T-cell (primary cell): Measurements from ENCODE around the gene BTBD3. TPM values are rescaled to one million over a fixed set of nuclear protein-coding genes. Genes with fewer than 3 reads are reported as not detected.

Experiments
- ATAC-seq, 4 experiments: fragments of 200-7000 bp in 3 of 4; fragments of 150-1000 bp in 1 of 4; cut with Tn5 transposase; replicated peaks in 1 of 4; 1 replicate in 3 of 4; 2 replicates in 1 of 4; pipeline ENCODE4 v1.10.0; 2021; ENCODE audit warnings: moderate library complexity in 3 of 4, mild to moderate bottlenecking in 2 of 4, moderate number of reproducible peaks in 1 of 4
- CTCF ChIA-PET, 2 donors: fragments of 300-600 bp; sonication (Branson Sonifier 250); formaldehyde crosslinking; loops; one replicate each; lab custom pipeline; 2022; ENCODE audit warnings: antibody characterized with exemption in 2 of 2; lab: Charles Lee
- POLR2A ChIA-PET, 2 donors: fragments of 300-600 bp; sonication (Branson Sonifier 250); formaldehyde crosslinking; loops; one replicate each; lab custom pipeline; 2022; ENCODE audit warnings: antibody characterized with exemption in 2 of 2; lab: Charles Lee
- DNase-seq, 35 experiments: peaks; one replicate each; pipeline versions ENCODE4 v3.0.0 to v3.0.0-alpha.2; 2013 to 2023
- H3K27ac ChIP-seq: one replicate; pipeline ENCODE4 v1.5.1; 2013; ENCODE audit warnings: low read length
- H3K27me3 ChIP-seq, 2 experiments: replicated peaks in 1 of 2; 1 replicate in 1 of 2; 2 replicates in 1 of 2; pipeline versions ENCODE4 v1.6.1 to v1.7.0; 2013; ENCODE audit warnings: low read length in 1 of 2, mixed read lengths in 1 of 2; ENCODE audit not compliant: control insufficient read depth in 2 of 2, insufficient read depth in 2 of 2; ENCODE audit errors: extremely low read depth in 1 of 2
- H3K36me3 ChIP-seq, 2 donors: 1 replicate in 1 of 2; 2 replicates in 1 of 2; pipeline versions ENCODE4 v1.6.1 to v1.7.0; 2013; ENCODE audit warnings: low read length in 1 of 2; ENCODE audit not compliant: control insufficient read depth in 2 of 2, insufficient read depth in 1 of 2; ENCODE audit errors: extremely low read depth in 1 of 2
- H3K4me1 ChIP-seq, 2 experiments: 1 replicate in 1 of 2; 2 replicates in 1 of 2; pipeline versions ENCODE4 v1.6.1 to v1.7.0; 2013; ENCODE audit warnings: low read length in 2 of 2, mixed read lengths in 1 of 2; ENCODE audit not compliant: insufficient read depth in 2 of 2, control insufficient read depth in 1 of 2; ENCODE audit errors: extremely low read depth in 1 of 2
- H3K4me3 ChIP-seq, 2 donors: 1 replicate in 1 of 2; 2 replicates in 1 of 2; pipeline versions ENCODE4 v1.5.1 to v1.7.0; 2013; ENCODE audit warnings: mild to moderate bottlenecking in 2 of 2, low read length in 1 of 2, moderate library complexity in 1 of 2; ENCODE audit not compliant: control insufficient read depth in 1 of 2; ENCODE audit errors: extremely low read depth in 1 of 2
- H3K9me3 ChIP-seq: 2 replicates; pipeline ENCODE4 v1.7.0; 2013
- H3K27ac Mint-ChIP-seq, 2 donors: one replicate each; pipeline ENCODE4 v1.8.0; 2020 to 2021; ENCODE audit warnings: mild to moderate bottlenecking in 2 of 2, mixed read lengths in 2 of 2
- H3K27me3 Mint-ChIP-seq, 2 donors: one replicate each; pipeline ENCODE4 v1.8.0; 2021 to 2022; ENCODE audit warnings: mixed read lengths in 2 of 2
- H3K36me3 Mint-ChIP-seq: one replicate; pipeline ENCODE4 v1.8.0; 2021; ENCODE audit warnings: mixed read lengths
- H3K4me1 Mint-ChIP-seq, 3 donors: one replicate each; pipeline ENCODE4 v1.8.0; 2020 to 2022; ENCODE audit warnings: mixed read lengths in 3 of 3, mild to moderate bottlenecking in 1 of 3
- H3K4me3 Mint-ChIP-seq, 3 donors: one replicate each; pipeline ENCODE4 v1.8.0; 2020 to 2022; ENCODE audit warnings: mild to moderate bottlenecking in 3 of 3, mixed read lengths in 3 of 3, moderate library complexity in 3 of 3
- H3K9me3 Mint-ChIP-seq, 3 donors: one replicate each; pipeline ENCODE4 v1.8.0; 2020 to 2022; ENCODE audit warnings: mixed read lengths in 3 of 3
- WGBS: methylation state at CpG from one replicate; pipeline ENCODE4 v1.1.5; 2013; ENCODE audit warnings: missing lambda C conversion rate; ENCODE audit not compliant: insufficient coverage; 5-methylcytosine and 5-hydroxymethylcytosine counted together
- total RNA-seq, 35 experiments: library from RNA in 6 of 35; stranded (reverse) in 6 of 35; fragments of 120-200 nt in 1 of 35; gene quantifications; one replicate each; pipeline versions ENCODE4 v1.2.1 to v1.2.4 and lab custom pipeline; 2013 to 2026

The BTBD3 gene
- total RNA-seq, 5 donors from 2014 or later (not counting 1 experiment from before 2014, with no cell fraction given): 0.77 to 4.3 (median 1.8) TPM

GRCh38 chr20:11895861-11896387 is 21.8 kb upstream of the BTBD3 start:
- H3K36me3 Mint-ChIP-seq: no peaks in the 10 kb centered on the region
- DNase-seq (no peak), ATAC-seq (no peak)
- H3K9me3 ChIP-seq: no peaks in the 10 kb centered on the region
- peaks cover 10 to 21% (median 11%) of the 10 kb centered on the region in 3 donors for H3K4me1 Mint-ChIP-seq
- ChIA-PET POLR2A (no interaction called here), CTCF (no interaction called here)
- no peak overlapping the region for H3K4me3 ChIP-seq
- H3K4me3 Mint-ChIP-seq: no peak overlapping the region
- no peak overlapping the region for H3K27ac ChIP-seq
- H3K4me1 ChIP-seq: peaks cover 0 to 8% of the 10 kb centered on the region in 2 experiments
- peaks cover 0 to 15% of the 10 kb centered on the region in 2 donors for H3K27me3 Mint-ChIP-seq
- H3K36me3 ChIP-seq: no peaks in the 10 kb centered on the region
- peaks cover 0 to 7% (median 3%) of the 10 kb centered on the region in 3 donors for H3K9me3 Mint-ChIP-seq
- WGBS: 100% methylated on average over 2 of the region's 6 CpGs
- H3K27ac Mint-ChIP-seq: no peak overlapping the region
- no peaks in the 10 kb centered on the region for H3K27me3 ChIP-seq

- H3K27ac Mint-ChIP-seq: no peak overlapping the region
- no CpG with 5 or more reads among the region's 3 CpGs for WGBS
- no peak overlapping the region for H3K27ac ChIP-seq
- H3K36me3 ChIP-seq: no peaks in the 10 kb centered on the region
- H3K9me3 Mint-ChIP-seq: peaks cover 0 to 3% (median 3%) of the 10 kb centered on the region in 3 donors
- H3K27me3 Mint-ChIP-seq: no peaks in the 10 kb centered on the region
- H3K27me3 ChIP-seq: no peaks in the 10 kb centered on the region
- no peaks in the 10 kb centered on the region for H3K9me3 ChIP-seq
- no peaks in the 10 kb centered on the region for H3K4me1 ChIP-seq
- no peak for DNase-seq
- no peak overlapping the region for H3K4me3 ChIP-seq
- peaks cover 0 to 3% (median under 1%) of the 10 kb centered on the region in 3 donors for H3K4me1 Mint-ChIP-seq
- ChIA-PET CTCF (no interaction called here), POLR2A (no interaction called here)
- no peaks in the 10 kb centered on the region for H3K36me3 Mint-ChIP-seq
- H3K4me3 Mint-ChIP-seq: no peak overlapping the region
- no peak for ATAC-seq
These were observed 16.6 kb upstream of the BTBD3 start for GRCh38 chr20:11901127-11901526.

GRCh38 chr20:11902285-11902697 is 15.4 kb upstream of the BTBD3 start:
- ChIA-PET POLR2A (interaction anchor here in 1 of 2 donors (0.6 kb wide), 1 partner anchor 372 kb away, joined by 9 read pairs; no protein-coding TSS in a partner anchor), CTCF (interaction anchor here in 1 of 2 donors (0.6 kb wide), 1 partner anchor 42 kb away, joined by 8 read pairs; no protein-coding TSS in a partner anchor)
- Histone ChIP-seq H3K27me3 (no peaks in the 10 kb centered on the region), H3K36me3 (no peaks in the 10 kb centered on the region), H3K9me3 (no peaks in the 10 kb centered on the region), H3K4me3 (no peak overlapping the region), H3K4me1 (no peaks in the 10 kb centered on the region), H3K27ac (no peak overlapping the region)
- DNase-seq (no peak), ATAC-seq (no peak)
- no peaks in the 10 kb centered on the region for H3K27me3 Mint-ChIP-seq
- no peaks in the 10 kb centered on the region for H3K4me1 Mint-ChIP-seq
- H3K27ac Mint-ChIP-seq: no peak overlapping the region
- H3K36me3 Mint-ChIP-seq: no peaks in the 10 kb centered on the region
- no peak overlapping the region for H3K4me3 Mint-ChIP-seq
- WGBS: no CpG with 5 or more reads among the region's 2 CpGs
- peaks cover under 1 to 3% (median under 1%) of the 10 kb centered on the region in 3 donors for H3K9me3 Mint-ChIP-seq

GRCh38 chr20:11905460-11906179 is 12.1 kb upstream of the BTBD3 start:
- Mint-ChIP-seq H3K27me3 (no peaks in the 10 kb centered on the region), H3K4me3 (no peak overlapping the region), H3K9me3 (peaks cover 3 to 5% (median 4%) of the 10 kb centered on the region in 3 donors), H3K4me1 (no peaks in the 10 kb centered on the region), H3K36me3 (no peaks in the 10 kb centered on the region), H3K27ac (no peak overlapping the region)
- no CpG with 5 or more reads among the region's 6 CpGs for WGBS
- ATAC-seq (no peak), DNase-seq (no peak)
- Histone ChIP-seq H3K27me3 (no peaks in the 10 kb centered on the region), H3K9me3 (no peaks in the 10 kb centered on the region), H3K4me1 (no peaks in the 10 kb centered on the region), H3K27ac (no peak overlapping the region), H3K4me3 (no peak overlapping the region), H3K36me3 (no peaks in the 10 kb centered on the region)
- ChIA-PET POLR2A (no interaction called here), CTCF (no interaction called here)

GRCh38 chr20:11906626-11907480 is 10.8 kb upstream of the BTBD3 start:
- CTCF ChIA-PET: no interaction called here
- H3K4me1 ChIP-seq: no peaks in the 10 kb centered on the region
- WGBS: no CpG with 5 or more reads among the region's 4 CpGs
- Mint-ChIP-seq H3K4me1 (no peaks in the 10 kb centered on the region), H3K27me3 (no peaks in the 10 kb centered on the region), H3K27ac (no peak overlapping the region), H3K9me3 (peaks cover 3 to 5% (median 4%) of the 10 kb centered on the region in 3 donors), H3K36me3 (no peaks in the 10 kb centered on the region), H3K4me3 (no peak overlapping the region)
- no peak for ATAC-seq
- H3K4me3 ChIP-seq: no peak overlapping the region
- H3K27ac ChIP-seq: no peak overlapping the region
- H3K36me3 ChIP-seq: no peaks in the 10 kb centered on the region
- H3K9me3 ChIP-seq: no peaks in the 10 kb centered on the region
- no peaks in the 10 kb centered on the region for H3K27me3 ChIP-seq
- POLR2A ChIA-PET: no interaction called here
- no peak for DNase-seq

GRCh38 chr20:11907621-11908020 is 10.1 kb upstream of the BTBD3 start:
- peaks cover 0 to 1% of the 10 kb centered on the region in 2 experiments for H3K4me1 ChIP-seq
- DNase-seq: no peak
- Mint-ChIP-seq H3K4me3 (no peak overlapping the region), H3K27me3 (no peaks in the 10 kb centered on the region), H3K27ac (no peak overlapping the region), H3K36me3 (no peaks in the 10 kb centered on the region), H3K9me3 (peaks cover 3 to 5% (median 4%) of the 10 kb centered on the region in 3 donors), H3K4me1 (peaks cover 0 to 1% (median 0%) of the 10 kb centered on the region in 3 donors)
- no peak for ATAC-seq
- no peaks in the 10 kb centered on the region for H3K9me3 ChIP-seq
- ChIA-PET POLR2A (no interaction called here), CTCF (no interaction called here)
- no peaks in the 10 kb centered on the region for H3K36me3 ChIP-seq
- 78% methylated on average over 2 of the region's 4 CpGs for WGBS
- no peak overlapping the region for H3K27ac ChIP-seq
- H3K27me3 ChIP-seq: no peaks in the 10 kb centered on the region
- H3K4me3 ChIP-seq: no peak overlapping the region
